Mesothelial cell of epicardium (in vitro differentiated cells): Measurements from ENCODE around the gene FAM180B. TPM values are rescaled to one million over a fixed set of nuclear protein-coding genes. Genes with fewer than 3 reads are reported as not detected.

ENCODE experiments used
- DNase-seq, 2 experiments: peaks; one replicate each; pipeline ENCODE4 v3.0.0; 2021; ENCODE audit warnings: low spot score in 2 of 2; ENCODE audit not compliant: unreplicated experiment in 2 of 2
- H3K27ac Mint-ChIP-seq: 2 replicates; pipeline ENCODE4 v1.8.0; 2021; ENCODE audit warnings: mixed read lengths
- H3K27me3 Mint-ChIP-seq: 2 replicates; pipeline ENCODE4 v1.8.0; 2021; ENCODE audit warnings: low read depth, mixed read lengths
- H3K36me3 Mint-ChIP-seq: 2 replicates; pipeline ENCODE4 v1.8.0; 2021; ENCODE audit warnings: mixed read lengths
- H3K4me1 Mint-ChIP-seq: 2 replicates; pipeline ENCODE4 v1.8.0; 2021; ENCODE audit warnings: mixed read lengths
- H3K4me3 Mint-ChIP-seq: 2 replicates; pipeline ENCODE4 v1.8.0; 2021; ENCODE audit warnings: mild to moderate bottlenecking, moderate library complexity, mixed read lengths
- H3K9me3 Mint-ChIP-seq: 2 replicates; pipeline ENCODE4 v1.8.0; 2021; ENCODE audit warnings: mixed read lengths
- total RNA-seq: library from RNA; stranded (reverse); gene quantifications from 3 replicates; pipeline ENCODE4 v1.2.1, GENCODE V29; 2021
- TF ChIP-seq, protein P1 (sequence below): fragments of 200-600 bp; sonication (generic); IDR thresholded peaks from one replicate; pipeline ENCODE4 v1.5.0; 2021; ENCODE audit warnings: antibody characterized with exemption; ENCODE audit not compliant: unreplicated experiment

Gene FAM180B
- total RNA-seq, 1 donor from 2014 or later = 0.36 TPM

DNA sequence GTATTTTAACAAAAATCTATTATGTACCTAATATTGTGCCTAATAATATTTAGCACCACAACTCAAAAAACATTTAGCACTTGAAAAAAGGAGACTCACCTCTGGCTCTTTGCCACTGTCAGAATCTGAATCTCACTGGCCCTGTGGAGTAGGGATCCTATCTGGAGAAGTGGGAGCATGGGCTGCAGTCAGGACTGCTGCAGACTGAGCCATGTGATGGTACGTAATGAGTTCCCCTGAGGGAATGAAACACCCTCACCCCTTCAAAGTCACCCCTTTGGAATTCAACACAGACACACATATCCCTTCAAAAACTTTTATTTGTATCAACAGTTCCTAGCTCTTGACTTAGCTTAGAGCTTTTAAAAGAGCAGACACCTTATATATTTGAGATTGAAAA, 14.6 kb upstream of the FAM180B start:
- TF ChIP-seq, protein P1, sequence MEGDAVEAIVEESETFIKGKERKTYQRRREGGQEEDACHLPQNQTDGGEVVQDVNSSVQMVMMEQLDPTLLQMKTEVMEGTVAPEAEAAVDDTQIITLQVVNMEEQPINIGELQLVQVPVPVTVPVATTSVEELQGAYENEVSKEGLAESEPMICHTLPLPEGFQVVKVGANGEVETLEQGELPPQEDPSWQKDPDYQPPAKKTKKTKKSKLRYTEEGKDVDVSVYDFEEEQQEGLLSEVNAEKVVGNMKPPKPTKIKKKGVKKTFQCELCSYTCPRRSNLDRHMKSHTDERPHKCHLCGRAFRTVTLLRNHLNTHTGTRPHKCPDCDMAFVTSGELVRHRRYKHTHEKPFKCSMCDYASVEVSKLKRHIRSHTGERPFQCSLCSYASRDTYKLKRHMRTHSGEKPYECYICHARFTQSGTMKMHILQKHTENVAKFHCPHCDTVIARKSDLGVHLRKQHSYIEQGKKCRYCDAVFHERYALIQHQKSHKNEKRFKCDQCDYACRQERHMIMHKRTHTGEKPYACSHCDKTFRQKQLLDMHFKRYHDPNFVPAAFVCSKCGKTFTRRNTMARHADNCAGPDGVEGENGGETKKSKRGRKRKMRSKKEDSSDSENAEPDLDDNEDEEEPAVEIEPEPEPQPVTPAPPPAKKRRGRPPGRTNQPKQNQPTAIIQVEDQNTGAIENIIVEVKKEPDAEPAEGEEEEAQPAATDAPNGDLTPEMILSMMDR = no peak
- no peak overlapping the region for H3K4me3 Mint-ChIP-seq
- H3K4me1 Mint-ChIP-seq = peaks cover under 1% of the 10 kb centered on the region
- no peak for DNase-seq
- peaks cover 25% of the 10 kb centered on the region for H3K36me3 Mint-ChIP-seq
- no peak overlapping the region for H3K27ac Mint-ChIP-seq
- H3K27me3 Mint-ChIP-seq = no peaks in the 10 kb centered on the region
- no peaks in the 10 kb centered on the region for H3K9me3 Mint-ChIP-seq

GRCh38 chr11:47572715-47573255, 13.7 kb upstream of the FAM180B start:
- Mint-ChIP-seq H3K4me3 (no peak overlapping the region), H3K36me3 (peaks cover 25% of the 10 kb centered on the region), H3K27ac (no peak overlapping the region), H3K4me1 (peaks cover 9% of the 10 kb centered on the region), H3K27me3 (no peaks in the 10 kb centered on the region), H3K9me3 (no peaks in the 10 kb centered on the region)
- TF ChIP-seq, protein P1 = no peak
- DNase-seq = no peak

GRCh38 chr11:47573321-47573720, 13.2 kb upstream of the FAM180B start:
- H3K27ac Mint-ChIP-seq = no peak overlapping the region
- peaks cover 14% of the 10 kb centered on the region for H3K4me1 Mint-ChIP-seq
- H3K9me3 Mint-ChIP-seq = no peaks in the 10 kb centered on the region
- TF ChIP-seq, protein P1 = no peak
- DNase-seq = no peak
- peaks cover 25% of the 10 kb centered on the region for H3K36me3 Mint-ChIP-seq
- H3K27me3 Mint-ChIP-seq = no peaks in the 10 kb centered on the region
- H3K4me3 Mint-ChIP-seq = no peak overlapping the region

DNA sequence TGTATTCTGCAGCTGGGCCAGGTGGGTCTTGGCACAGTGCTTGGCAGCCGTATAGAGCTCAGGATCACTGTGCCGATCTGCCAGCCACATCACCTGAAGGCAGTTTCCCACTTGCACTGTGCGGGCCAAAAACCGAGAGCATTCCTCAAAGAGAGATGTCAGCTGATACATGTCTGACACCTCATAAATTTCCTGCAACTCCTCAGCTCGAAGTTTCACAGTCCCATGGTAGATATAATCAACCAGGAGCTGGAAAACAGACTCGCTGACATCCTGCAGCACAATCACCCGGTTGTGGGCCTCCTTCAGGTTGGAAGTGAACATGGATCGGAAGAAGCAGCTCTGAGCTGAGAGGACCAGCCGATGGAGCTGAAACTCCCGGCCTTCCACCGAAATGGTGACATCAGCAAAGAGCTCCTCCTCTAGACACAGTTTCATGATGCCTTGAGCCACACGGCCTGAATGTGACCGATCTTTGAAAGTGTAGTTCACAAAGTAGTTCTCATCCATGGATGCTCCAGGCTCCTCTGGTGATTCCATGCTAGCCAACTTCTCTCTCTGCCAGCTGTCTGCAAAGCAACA, 8.9 kb upstream of the FAM180B start:
- Mint-ChIP-seq H3K4me1 (peaks cover 29% of the 10 kb centered on the region), H3K9me3 (no peaks in the 10 kb centered on the region), H3K27ac (peak overlapping the region; percentile 97), H3K36me3 (peaks cover 15% of the 10 kb centered on the region), H3K4me3 (peak overlapping the region; percentile 97), H3K27me3 (no peaks in the 10 kb centered on the region)
- TF ChIP-seq, protein P1 = no peak
- no peak for DNase-seq

GRCh38 chr11:47578524-47579494, 7.7 kb upstream of the FAM180B start, which contains the start of the genes KBTBD4 and NDUFS3:
TSS of gene KBTBD4 (minus strand) at chr11:47578970. CDS start at chr11:47578951, 19 bp downstream.
TSS of gene NDUFS3 (plus strand) at chr11:47579074. CDS start at chr11:47579092, 18 bp downstream.
- peaks cover 29% of the 10 kb centered on the region for H3K4me1 Mint-ChIP-seq
- H3K27ac Mint-ChIP-seq = peak within 1 kb of the TSS; percentile 97
- no peaks in the 10 kb centered on the region for H3K27me3 Mint-ChIP-seq
- peak within 1 kb of the TSS; percentile 97 for H3K4me3 Mint-ChIP-seq
- H3K36me3 Mint-ChIP-seq = peaks cover 14% of the 10 kb centered on the region
- TF ChIP-seq, protein P1 = no peak
- DNase-seq = peak; percentile 80 to 94
- H3K9me3 Mint-ChIP-seq = no peaks in the 10 kb centered on the region
